Caco-2 (cell line): ENCODE data around the gene SHANK3. TPM values are rescaled to one million over a fixed set of nuclear protein-coding genes. Genes with fewer than 3 reads are reported as not detected.
A peak's percentile ranks its signal among the peaks of the same experiment; 100 is the strongest.
"Not testable (repeated sequence)": the region's sequence is repeated elsewhere in the genome, so short reads cannot be mapped to it uniquely, and the experiment has no call there.

ENCODE experiments used
- BruUV-seq: library from RNA; stranded (reverse); fragments of 400-500 nt; replicated peaks from 2 replicates; lab custom pipeline; 2021; lab: Mats Ljungman, UMichigan
- CTCF ChIA-PET: fragments of 300-600 bp; sonication (Branson Sonifier 250); formaldehyde crosslinking; loops from one replicate; lab custom pipeline; 2022; ENCODE audit warnings: antibody characterized with exemption; lab: Charles Lee
- POLR2A ChIA-PET: fragments of 300-600 bp; sonication (Branson Sonifier 250); formaldehyde crosslinking; loops from one replicate; lab custom pipeline; 2022; ENCODE audit warnings: antibody characterized with exemption; lab: Charles Lee
- DNase-seq, 2 experiments: peaks; one replicate each; pipeline versions ENCODE4 v3.0.0 to v3.0.0-alpha.2; 2020 to 2022
- H3K27me3 ChIP-seq: replicated peaks from 2 replicates; pipeline ENCODE4 v1.6.0; 2011; ENCODE audit warnings: low read length; ENCODE audit not compliant: control insufficient read depth, insufficient read depth
- H3K36me3 ChIP-seq: 2 replicates; pipeline ENCODE4 v1.5.1; 2011; ENCODE audit warnings: low read length; ENCODE audit not compliant: control insufficient read depth, insufficient read depth
- H3K4me1 ChIP-seq: fragments of 250-450 bp; sonication (Bioruptor Pico); 2 replicates; pipeline ENCODE4 v1.5.1; 2020; ENCODE audit warnings: mild to moderate bottlenecking
- H3K4me3 ChIP-seq: 2 replicates; pipeline ENCODE4 v1.5.1; 2011; ENCODE audit warnings: low read depth, mild to moderate bottlenecking, control low read depth, low read length
- H3K9me3 ChIP-seq: fragments of 250-450 bp; sonication (Bioruptor Pico); 2 replicates; pipeline ENCODE4 v1.5.1; 2020; ENCODE audit warnings: mild to moderate bottlenecking, moderate library complexity
- H3K27ac Mint-ChIP-seq: one replicate; pipeline ENCODE4 v1.8.0; 2022; ENCODE audit warnings: mixed read lengths; ENCODE audit not compliant: unreplicated experiment
- H3K27me3 Mint-ChIP-seq: one replicate; pipeline ENCODE4 v1.8.0; 2022; ENCODE audit warnings: mixed read lengths; ENCODE audit not compliant: insufficient read depth, unreplicated experiment
- H3K36me3 Mint-ChIP-seq: one replicate; pipeline ENCODE4 v1.8.0; 2022; ENCODE audit warnings: mild to moderate bottlenecking, mixed read lengths; ENCODE audit not compliant: insufficient read depth, unreplicated experiment
- H3K4me1 Mint-ChIP-seq: one replicate; pipeline ENCODE4 v1.8.0; 2022; ENCODE audit warnings: low read depth, mixed read lengths; ENCODE audit not compliant: unreplicated experiment
- H3K4me3 Mint-ChIP-seq: one replicate; pipeline ENCODE4 v1.8.0; 2022; ENCODE audit warnings: mild to moderate bottlenecking, moderate library complexity, mixed read lengths; ENCODE audit not compliant: unreplicated experiment
- H3K9me3 Mint-ChIP-seq: one replicate; pipeline ENCODE4 v1.8.0; 2022; ENCODE audit warnings: mixed read lengths; ENCODE audit not compliant: unreplicated experiment
- intact Hi-C: fragments of 100-400 bp; cut with micrococcal nuclease; formaldehyde crosslinking; loops from one replicate; pipeline ENCODE4 v1.10.0; 2022; ENCODE audit not compliant: unreplicated experiment
- total RNA-seq: library from RNA; stranded (reverse); gene quantifications from 2 replicates; pipeline ENCODE4 v1.2.3, GENCODE V29; 2022
- TF ChIP-seq, protein P1 (sequence below), 2 experiments: fragments of 200-600 bp in 1 of 2; IDR thresholded peaks; 1 replicate in 1 of 2; 2 replicates in 1 of 2; pipeline versions ENCODE4 v1.5.1 to v1.8.0; 2011 to 2022; ENCODE audit warnings: antibody characterized with exemption in 1 of 2, control low read depth in 1 of 2, inconsistent platforms in 1 of 2, low read depth in 1 of 2, low read length in 1 of 2, mild to moderate bottlenecking in 1 of 2, moderate library complexity in 1 of 2; ENCODE audit not compliant: insufficient read depth in 1 of 2, severe bottlenecking in 1 of 2, unreplicated experiment in 1 of 2

SHANK3 gene
- total RNA-seq, 1 experiment from 2014 or later = 4.3 TPM

DNA sequence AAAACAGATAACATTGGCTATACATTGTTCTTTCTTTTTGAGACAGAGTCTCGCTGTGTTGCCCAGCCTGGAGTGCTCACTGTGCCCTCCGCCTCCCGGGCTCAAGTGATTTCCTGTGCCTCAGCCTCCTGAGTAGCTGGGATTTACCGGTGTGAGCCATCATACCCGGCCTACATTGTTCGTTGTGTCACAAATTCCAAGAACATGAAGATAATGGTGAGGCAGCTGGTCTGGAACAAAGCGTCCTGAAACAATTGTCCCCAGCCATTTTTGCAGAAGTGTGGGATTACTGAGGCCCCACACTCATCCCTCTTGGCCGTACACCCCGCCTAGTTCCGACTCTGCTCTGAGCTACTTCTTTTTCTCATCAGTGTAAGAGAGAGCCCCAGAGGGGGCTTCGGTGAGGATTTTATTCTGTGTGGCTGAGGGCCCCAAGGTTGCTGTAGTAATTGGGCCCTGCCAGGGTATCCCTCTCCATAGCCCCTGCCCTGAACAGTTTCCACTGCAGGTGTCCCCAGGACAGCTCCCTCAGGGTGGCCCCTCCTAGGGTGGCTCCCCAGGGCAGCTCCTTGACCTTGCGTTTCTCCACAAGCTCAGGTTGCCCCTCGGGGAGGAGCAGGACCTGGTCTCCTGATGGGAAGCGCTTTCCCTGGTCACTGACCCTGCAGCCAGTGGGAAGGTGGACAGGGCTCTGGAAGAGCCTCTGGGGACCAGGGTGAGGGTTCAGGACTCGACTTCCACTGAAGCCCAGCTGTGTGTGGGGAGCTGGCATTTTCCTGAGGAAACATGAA is 31.6 kb upstream of the SHANK3 start:
- no peaks in the 10 kb centered on the region for H3K4me1 Mint-ChIP-seq
- no peak overlapping the region for H3K4me3 Mint-ChIP-seq
- BruUV-seq = no TSS peak
- H3K36me3 Mint-ChIP-seq = no peaks in the 10 kb centered on the region
- peaks cover 2% of the 10 kb centered on the region for H3K27me3 Mint-ChIP-seq
- ChIA-PET POLR2A (no interaction called here), CTCF (interaction anchor here (1.0 kb wide), 2 partner anchors 13 to 115 kb away, joined by 3 read pairs; partner anchors contain the start of genes ARSA and SCO2)
- Histone ChIP-seq H3K4me1 (no peaks in the 10 kb centered on the region), H3K36me3 (no peaks in the 10 kb centered on the region), H3K4me3 (no peak overlapping the region), H3K9me3 (no peaks in the 10 kb centered on the region), H3K27me3 (no peaks in the 10 kb centered on the region; the same call in 1 of the 2 replicates)
- no peak overlapping the region for H3K27ac Mint-ChIP-seq
- H3K9me3 Mint-ChIP-seq = no peaks in the 10 kb centered on the region
- DNase-seq = no peak
- TF ChIP-seq, protein P1, sequence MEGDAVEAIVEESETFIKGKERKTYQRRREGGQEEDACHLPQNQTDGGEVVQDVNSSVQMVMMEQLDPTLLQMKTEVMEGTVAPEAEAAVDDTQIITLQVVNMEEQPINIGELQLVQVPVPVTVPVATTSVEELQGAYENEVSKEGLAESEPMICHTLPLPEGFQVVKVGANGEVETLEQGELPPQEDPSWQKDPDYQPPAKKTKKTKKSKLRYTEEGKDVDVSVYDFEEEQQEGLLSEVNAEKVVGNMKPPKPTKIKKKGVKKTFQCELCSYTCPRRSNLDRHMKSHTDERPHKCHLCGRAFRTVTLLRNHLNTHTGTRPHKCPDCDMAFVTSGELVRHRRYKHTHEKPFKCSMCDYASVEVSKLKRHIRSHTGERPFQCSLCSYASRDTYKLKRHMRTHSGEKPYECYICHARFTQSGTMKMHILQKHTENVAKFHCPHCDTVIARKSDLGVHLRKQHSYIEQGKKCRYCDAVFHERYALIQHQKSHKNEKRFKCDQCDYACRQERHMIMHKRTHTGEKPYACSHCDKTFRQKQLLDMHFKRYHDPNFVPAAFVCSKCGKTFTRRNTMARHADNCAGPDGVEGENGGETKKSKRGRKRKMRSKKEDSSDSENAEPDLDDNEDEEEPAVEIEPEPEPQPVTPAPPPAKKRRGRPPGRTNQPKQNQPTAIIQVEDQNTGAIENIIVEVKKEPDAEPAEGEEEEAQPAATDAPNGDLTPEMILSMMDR (IDR thresholded peaks at IDR 0.05; ENCODE audit: insufficient read depth in 1 of 2, low read depth in 1 of 2, low read length in 1 of 2, severe bottlenecking in 1 of 2, unreplicated experiment in 1 of 2) = no peak
- intact Hi-C loops = no loop called here

DNA sequence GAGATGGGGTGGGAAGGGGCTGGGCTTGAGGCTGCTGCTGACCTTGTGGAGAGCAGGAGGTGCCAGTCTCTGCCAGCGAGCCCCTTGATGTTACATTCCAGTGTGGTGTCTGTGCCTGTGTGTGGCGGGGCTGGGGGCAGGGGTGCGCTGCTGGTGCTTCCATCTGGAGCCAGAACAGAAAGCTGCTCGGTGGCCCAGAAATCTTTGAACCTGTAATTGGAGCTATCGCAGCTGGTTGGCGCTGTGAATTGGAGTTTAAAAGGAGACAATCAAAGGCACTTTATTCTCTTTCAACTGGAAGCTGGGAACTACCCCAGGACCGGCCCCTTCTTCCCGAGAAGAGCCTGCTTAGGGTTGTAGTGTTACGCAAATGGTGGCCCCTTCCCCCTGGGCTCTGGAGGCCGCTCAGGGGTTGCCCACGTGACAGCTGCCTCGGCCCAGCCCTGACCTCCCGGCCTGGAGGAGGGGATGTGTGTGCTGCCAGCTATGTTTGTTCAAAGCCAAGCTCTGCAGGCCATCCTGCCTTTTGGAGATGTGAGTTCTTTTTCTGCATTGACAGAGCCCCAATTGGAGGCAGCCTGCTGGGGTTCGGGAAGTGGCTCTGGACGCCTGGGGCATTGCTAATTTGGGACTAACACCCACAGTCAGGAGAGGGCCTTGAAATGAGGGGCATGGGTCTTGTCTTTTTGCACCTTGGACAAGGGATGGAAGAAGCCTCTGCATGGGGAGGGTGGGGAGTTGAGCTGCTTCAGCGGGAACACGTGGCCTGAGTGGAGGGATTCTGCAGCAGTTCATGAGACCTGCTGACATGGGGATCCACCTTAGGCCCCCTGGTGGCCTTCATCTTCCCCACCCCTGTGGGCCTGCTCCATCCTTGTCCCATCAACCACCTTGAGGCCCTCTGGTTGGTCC is 30.7 kb upstream of the SHANK3 start:
- no peak for DNase-seq
- Histone ChIP-seq H3K36me3 (no peaks in the 10 kb centered on the region), H3K9me3 (no peaks in the 10 kb centered on the region), H3K4me1 (no peaks in the 10 kb centered on the region), H3K27me3 (no peaks in the 10 kb centered on the region; the same call in 1 of the 2 replicates), H3K4me3 (no peak overlapping the region)
- TF ChIP-seq, protein P1 (IDR thresholded peaks at IDR 0.05; ENCODE audit: insufficient read depth in 1 of 2, low read depth in 1 of 2, low read length in 1 of 2, severe bottlenecking in 1 of 2, unreplicated experiment in 1 of 2) = peak in 1 of 2 experiments; percentile 16
- no TSS peak for BruUV-seq
- intact Hi-C loops = no loop called here
- Mint-ChIP-seq H3K9me3 (no peaks in the 10 kb centered on the region), H3K4me1 (no peaks in the 10 kb centered on the region), H3K36me3 (no peaks in the 10 kb centered on the region), H3K27me3 (peaks cover 2% of the 10 kb centered on the region), H3K27ac (no peak overlapping the region), H3K4me3 (no peak overlapping the region)
- POLR2A ChIA-PET = no interaction called here
- CTCF ChIA-PET = interaction anchor here (1.0 kb wide), 1 partner anchor 116 kb away, joined by 3 read pairs; the partner anchor contains the start of gene SCO2

DNA sequence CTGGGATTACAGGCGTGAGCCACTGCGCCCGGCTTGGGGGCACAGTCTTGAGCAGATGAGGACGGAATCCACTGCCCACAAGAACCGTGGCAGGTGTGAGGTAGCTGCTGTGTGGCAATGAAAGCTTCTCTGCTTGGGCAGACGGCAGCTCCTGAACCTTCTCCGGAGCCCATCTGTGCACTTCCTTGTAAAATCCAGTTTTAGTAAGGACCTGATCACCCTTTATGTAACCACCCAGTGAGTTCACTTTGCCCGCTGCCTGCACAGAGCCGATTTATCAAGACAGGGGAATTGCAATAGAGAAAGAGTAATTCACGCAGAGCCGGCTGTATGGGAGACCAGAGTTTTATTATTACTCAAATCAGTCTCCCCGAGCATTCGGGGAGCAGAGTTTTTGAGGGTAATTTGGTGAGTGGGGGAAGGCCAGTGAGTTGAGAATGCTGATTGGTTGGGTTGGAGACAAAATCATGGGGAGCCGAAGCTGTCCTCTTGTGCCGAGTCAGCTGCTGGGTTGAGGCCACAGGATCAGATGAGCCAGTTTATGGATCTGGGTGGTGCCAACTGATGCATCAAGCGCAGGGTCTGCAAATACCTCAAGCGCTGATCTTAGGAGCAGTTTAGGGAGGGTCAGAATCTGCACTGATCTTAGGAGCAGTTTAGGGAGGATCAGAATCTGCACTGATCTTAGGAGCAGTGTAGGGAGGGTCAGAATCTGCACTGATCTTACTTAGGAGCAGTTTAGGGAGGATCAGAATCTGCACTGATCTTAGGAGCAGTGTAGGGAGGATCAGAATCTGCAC is 29.4 kb upstream of the SHANK3 start:
- H3K36me3 Mint-ChIP-seq, H3K27ac Mint-ChIP-seq, intact Hi-C loops, H3K27me3 Mint-ChIP-seq, H3K27me3 ChIP-seq, H3K4me3 ChIP-seq, H3K4me3 Mint-ChIP-seq, POLR2A ChIA-PET, H3K36me3 ChIP-seq, BruUV-seq, CTCF ChIA-PET, H3K4me1 Mint-ChIP-seq, DNase-seq, H3K9me3 Mint-ChIP-seq, H3K4me1 ChIP-seq, H3K9me3 ChIP-seq: not testable (repeated sequence)

DNA sequence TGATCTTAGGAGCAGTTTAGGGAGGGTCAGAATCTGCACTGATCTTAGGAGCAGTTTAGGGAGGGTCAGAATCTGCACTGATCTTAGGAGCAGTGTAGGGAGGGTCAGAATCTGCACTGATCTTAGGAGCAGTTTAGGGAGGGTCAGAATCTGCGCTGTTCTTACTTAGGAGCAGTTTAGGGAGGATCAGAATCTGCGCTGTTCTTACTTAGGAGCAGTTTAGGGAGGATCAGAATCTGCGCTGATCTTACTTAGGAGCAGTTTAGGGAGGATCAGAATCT is 28.9 kb upstream of the SHANK3 start:
- BruUV-seq, H3K27me3 ChIP-seq, H3K4me3 ChIP-seq, H3K27me3 Mint-ChIP-seq, H3K4me1 ChIP-seq, H3K4me3 Mint-ChIP-seq, H3K4me1 Mint-ChIP-seq, H3K36me3 ChIP-seq, H3K9me3 Mint-ChIP-seq, intact Hi-C loops, DNase-seq, POLR2A ChIA-PET, H3K27ac Mint-ChIP-seq, H3K36me3 Mint-ChIP-seq: not testable (repeated sequence)
- CTCF ChIA-PET = interaction anchor here (1.0 kb wide), 1 partner anchor 13 kb away, joined by 3 read pairs; no protein-coding TSS in a partner anchor
- H3K9me3 ChIP-seq = peaks cover 11% of the 10 kb centered on the region
